Gastrocnemius medialis (tissue), 4 donors: ENCODE measurements around the gene VTI1A. TPM values are rescaled to one million over a fixed set of nuclear protein-coding genes. Genes with fewer than 3 reads are reported as not detected.

ENCODE experiments used
- ATAC-seq, 2 donors: fragments of 150-250 bp; one replicate each; pipeline ENCODE4 v1.9.1; 2016
- DNase-seq, 2 donors: peaks; one replicate each; pipeline ENCODE4 v3.0.0-alpha.2; 2019
- H3K27ac ChIP-seq, 4 donors: fragments of 200-600 bp; sonication (generic); 1 replicate in 1 of 4; 2 replicates in 3 of 4; pipeline ENCODE4 v1.5.1; 2016 to 2018; ENCODE audit warnings: mild to moderate bottlenecking in 2 of 4, moderate library complexity in 1 of 4
- H3K27me3 ChIP-seq, 3 donors: fragments of 200-600 bp; sonication (generic) in 2 of 3; 1 replicate in 1 of 3; 2 replicates in 2 of 3; pipeline versions ENCODE4 v1.5.1 to v1.6.0; 2016 to 2019; ENCODE audit warnings: mild to moderate bottlenecking in 1 of 3, moderate library complexity in 1 of 3
- H3K36me3 ChIP-seq, 2 donors: fragments of 200-600 bp; sonication (generic) in 1 of 2; one replicate each; pipeline ENCODE4 v1.5.1; 2017 to 2018
- H3K4me1 ChIP-seq, 2 donors: fragments of 200-600 bp; sonication (generic) in 1 of 2; one replicate each; pipeline ENCODE4 v1.5.1; 2016 to 2017; ENCODE audit warnings: mild to moderate bottlenecking in 2 of 2
- H3K4me3 ChIP-seq, 4 donors: fragments of 200-600 bp; sonication (generic) in 3 of 4; 1 replicate in 1 of 4; 2 replicates in 3 of 4; pipeline ENCODE4 v1.5.1; 2016 to 2019; ENCODE audit warnings: mild to moderate bottlenecking in 2 of 4
- H3K9me3 ChIP-seq, 3 donors: fragments of 200-600 bp; sonication (generic) in 2 of 3; 1 replicate in 1 of 3; 2 replicates in 2 of 3; pipeline ENCODE4 v1.5.1; 2016 to 2019
- POLR2A ChIP-seq, 2 donors: fragments of 450-650 bp; IDR thresholded peaks; one replicate each; pipeline ENCODE4 v1.6.1; 2017; ENCODE audit warnings: antibody characterized with exemption in 2 of 2, mild to moderate bottlenecking in 2 of 2, moderate library complexity in 2 of 2
- in situ Hi-C, 4 donors: fragments of 200-750 bp; cut with MboI; loops; one replicate each; pipeline versions ENCODE4 v1.15.0 to v1.8.0; 2017; ENCODE audit warnings: low sequenced_read_pairs in 4 of 4
- intact Hi-C: fragments of 100-400 bp; cut with DNase I; formaldehyde crosslinking; loops from one replicate; pipeline ENCODE4 v1.15.1; 2023; ENCODE audit warnings: low total_unique reads
- total RNA-seq, 4 donors: library from RNA; depleted of rRNA; stranded (reverse); fragments of >200 nt; gene quantifications; one replicate each; pipeline versions ENCODE4 v1.1.0 to v1.2.3, GENCODE V29; 2016
- TF ChIP-seq, protein P1 (sequence below), 5 experiments: fragments of 450-650 bp in 3 of 5; fragments of 200-600 bp in 2 of 5; sonication (generic) in 2 of 5; IDR thresholded peaks in 4 of 5; conservative IDR thresholded peaks in 1 of 5; 1 replicate in 4 of 5; 2 replicates in 1 of 5; pipeline ENCODE4 v1.5.1; 2016 to 2019; ENCODE audit warnings: antibody characterized with exemption in 5 of 5, mild to moderate bottlenecking in 3 of 5, moderate library complexity in 3 of 5

The VTI1A gene
- total RNA-seq, 4 donors from 2014 or later: 26.5 to 51.2 (median 30.6) TPM

DNA sequence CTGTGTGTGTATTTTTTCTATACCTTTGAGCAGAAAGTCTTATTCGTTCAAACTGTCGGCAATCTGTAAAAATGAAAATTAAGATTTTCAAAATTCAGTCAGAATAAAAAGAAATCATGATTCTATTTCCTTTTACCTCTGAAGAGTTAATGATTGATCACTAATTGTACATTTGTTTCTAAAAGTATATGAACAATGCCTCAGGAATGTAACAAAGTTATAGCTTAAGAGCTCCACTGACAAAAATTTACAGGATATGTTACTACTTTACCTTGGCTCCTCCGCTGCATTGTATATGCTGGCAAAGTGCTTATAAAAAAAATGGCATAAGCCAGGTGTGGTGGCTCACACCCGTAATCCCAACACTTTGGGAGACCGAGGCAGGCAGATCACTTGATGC is 225.7 kb downstream of the VTI1A start:
- H3K27me3 ChIP-seq: no peaks in the 10 kb centered on the region
- no peak for TF ChIP-seq POLR2A (IDR thresholded peaks at IDR 0.05)
- TF ChIP-seq, protein P1, sequence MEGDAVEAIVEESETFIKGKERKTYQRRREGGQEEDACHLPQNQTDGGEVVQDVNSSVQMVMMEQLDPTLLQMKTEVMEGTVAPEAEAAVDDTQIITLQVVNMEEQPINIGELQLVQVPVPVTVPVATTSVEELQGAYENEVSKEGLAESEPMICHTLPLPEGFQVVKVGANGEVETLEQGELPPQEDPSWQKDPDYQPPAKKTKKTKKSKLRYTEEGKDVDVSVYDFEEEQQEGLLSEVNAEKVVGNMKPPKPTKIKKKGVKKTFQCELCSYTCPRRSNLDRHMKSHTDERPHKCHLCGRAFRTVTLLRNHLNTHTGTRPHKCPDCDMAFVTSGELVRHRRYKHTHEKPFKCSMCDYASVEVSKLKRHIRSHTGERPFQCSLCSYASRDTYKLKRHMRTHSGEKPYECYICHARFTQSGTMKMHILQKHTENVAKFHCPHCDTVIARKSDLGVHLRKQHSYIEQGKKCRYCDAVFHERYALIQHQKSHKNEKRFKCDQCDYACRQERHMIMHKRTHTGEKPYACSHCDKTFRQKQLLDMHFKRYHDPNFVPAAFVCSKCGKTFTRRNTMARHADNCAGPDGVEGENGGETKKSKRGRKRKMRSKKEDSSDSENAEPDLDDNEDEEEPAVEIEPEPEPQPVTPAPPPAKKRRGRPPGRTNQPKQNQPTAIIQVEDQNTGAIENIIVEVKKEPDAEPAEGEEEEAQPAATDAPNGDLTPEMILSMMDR (IDR thresholded peaks at IDR 0.05 in 4 of 5, conservative IDR thresholded peaks at IDR 0.05 in 1 of 5): no peak
- intact Hi-C loops: no loop called here
- peaks cover 0 to 16% of the 10 kb centered on the region in 2 donors for H3K36me3 ChIP-seq
- no peak for DNase-seq
- H3K27ac ChIP-seq: no peak overlapping the region
- H3K4me1 ChIP-seq: no peaks in the 10 kb centered on the region
- H3K4me3 ChIP-seq: no peak overlapping the region
- no peaks in the 10 kb centered on the region for H3K9me3 ChIP-seq
- no peak for ATAC-seq
- in situ Hi-C loops: no loop called here

DNA sequence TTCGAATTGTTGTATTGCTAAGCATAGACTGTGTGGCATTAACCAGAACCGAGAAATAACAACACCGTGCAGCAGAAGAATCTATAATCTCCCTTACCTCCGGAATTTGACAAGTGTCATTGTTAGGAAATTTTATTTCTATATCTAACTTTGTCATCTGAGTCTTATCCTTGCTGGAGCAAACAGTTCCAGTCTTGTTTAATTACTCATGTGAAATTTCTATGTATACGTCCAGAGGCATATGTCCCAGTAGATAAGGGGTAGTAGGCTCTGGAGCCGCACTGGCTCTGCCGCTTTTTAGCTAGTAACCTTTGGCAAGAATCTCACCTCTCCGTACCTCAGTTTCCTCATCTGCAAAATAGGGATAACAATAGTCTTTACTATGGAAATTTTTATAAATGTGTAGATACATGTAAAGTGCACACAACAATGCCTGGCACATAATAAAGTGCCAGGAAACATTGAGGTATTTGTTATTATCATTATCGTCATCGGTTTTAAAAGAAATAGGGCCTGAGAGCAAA is 228.6 kb downstream of the VTI1A start:
- Histone ChIP-seq H3K4me1 (no peaks in the 10 kb centered on the region), H3K36me3 (peaks cover 0 to 2% of the 10 kb centered on the region in 2 donors), H3K9me3 (no peaks in the 10 kb centered on the region), H3K27ac (no peak overlapping the region), H3K27me3 (no peaks in the 10 kb centered on the region), H3K4me3 (no peak overlapping the region)
- in situ Hi-C loops (no loop called here), intact Hi-C loops (no loop called here)
- TF ChIP-seq POLR2A (IDR thresholded peaks at IDR 0.05): no peak
- TF ChIP-seq, protein P1 (IDR thresholded peaks at IDR 0.05 in 4 of 5, conservative IDR thresholded peaks at IDR 0.05 in 1 of 5): no peak
- DNase-seq: no peak
- ATAC-seq: no peak

DNA sequence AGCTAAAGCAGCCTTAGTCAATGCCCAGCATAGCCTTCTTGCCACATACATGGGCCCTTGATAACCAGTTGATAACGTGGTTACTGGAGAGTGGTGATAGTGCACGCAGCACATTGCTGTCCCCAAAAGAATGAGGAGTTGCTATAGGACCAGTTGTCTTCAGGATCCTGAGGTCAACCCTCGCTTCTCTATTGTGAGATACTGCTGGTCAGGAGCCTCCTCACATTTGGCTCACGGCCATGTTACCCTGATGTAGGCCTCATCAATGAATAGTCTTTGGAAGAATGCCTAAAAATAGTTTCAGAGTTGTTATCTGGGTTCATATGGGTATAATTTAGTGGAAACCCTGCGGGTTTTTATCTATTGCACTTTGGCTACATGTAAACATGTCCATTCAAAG is 230.7 kb downstream of the VTI1A start:
- TF ChIP-seq POLR2A (IDR thresholded peaks at IDR 0.05): no peak
- intact Hi-C loops (no loop called here), in situ Hi-C loops (no loop called here)
- Histone ChIP-seq H3K27me3 (no peaks in the 10 kb centered on the region), H3K4me3 (no peak overlapping the region), H3K9me3 (no peaks in the 10 kb centered on the region), H3K27ac (no peak overlapping the region), H3K4me1 (no peaks in the 10 kb centered on the region), H3K36me3 (no peaks in the 10 kb centered on the region)
- no peak for ATAC-seq
- no peak for DNase-seq

DNA sequence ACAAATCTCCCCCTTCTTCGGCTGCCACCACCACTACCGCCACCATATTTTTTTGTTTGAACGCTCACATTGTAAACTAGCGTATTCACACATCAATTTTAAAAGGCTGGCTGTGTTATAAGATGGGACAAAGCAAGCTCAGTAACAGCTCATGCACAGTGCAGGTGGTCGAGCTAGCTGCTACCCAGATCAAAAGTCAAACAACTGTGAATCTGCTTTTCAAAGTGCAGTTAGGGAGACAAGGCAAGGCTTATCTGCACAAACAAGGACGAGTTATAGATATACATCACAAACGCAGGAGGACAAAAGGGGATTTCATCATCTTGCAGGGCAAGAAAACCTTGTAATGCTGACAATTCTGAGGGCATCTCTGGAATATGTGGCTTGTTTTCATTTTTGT is 231.6 kb downstream of the VTI1A start:
- Histone ChIP-seq H3K36me3 (no peaks in the 10 kb centered on the region), H3K4me1 (no peaks in the 10 kb centered on the region), H3K27me3 (no peaks in the 10 kb centered on the region), H3K4me3 (no peak overlapping the region), H3K9me3 (no peaks in the 10 kb centered on the region), H3K27ac (no peak overlapping the region)
- in situ Hi-C loops: no loop called here
- DNase-seq (no peak), ATAC-seq (no peak)
- intact Hi-C loops: no loop called here
- no peak for TF ChIP-seq POLR2A (IDR thresholded peaks at IDR 0.05)
- TF ChIP-seq, protein P1 (IDR thresholded peaks at IDR 0.05 in 4 of 5, conservative IDR thresholded peaks at IDR 0.05 in 1 of 5): no peak

DNA sequence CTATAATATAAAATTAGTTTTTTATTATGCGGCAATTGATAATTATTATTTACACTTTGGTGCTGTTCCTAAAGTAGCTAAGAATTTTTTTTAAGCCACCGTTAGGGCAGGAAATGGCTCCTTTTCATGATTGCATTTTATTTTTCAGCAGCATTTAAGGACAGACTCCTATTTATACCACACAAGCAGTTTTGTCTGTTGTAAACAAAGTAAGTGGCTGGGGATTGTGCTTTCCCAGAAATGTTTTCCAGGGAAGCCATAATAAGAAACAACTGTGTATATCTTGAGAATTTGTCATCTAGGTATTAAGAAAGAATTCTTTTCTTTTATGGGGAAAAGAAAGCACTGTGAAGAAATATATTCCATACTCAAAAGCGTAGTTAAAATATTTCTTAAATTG is 232.0 kb downstream of the VTI1A start:
- no peak overlapping the region for H3K27ac ChIP-seq
- in situ Hi-C loops (no loop called here), intact Hi-C loops (no loop called here)

DNA sequence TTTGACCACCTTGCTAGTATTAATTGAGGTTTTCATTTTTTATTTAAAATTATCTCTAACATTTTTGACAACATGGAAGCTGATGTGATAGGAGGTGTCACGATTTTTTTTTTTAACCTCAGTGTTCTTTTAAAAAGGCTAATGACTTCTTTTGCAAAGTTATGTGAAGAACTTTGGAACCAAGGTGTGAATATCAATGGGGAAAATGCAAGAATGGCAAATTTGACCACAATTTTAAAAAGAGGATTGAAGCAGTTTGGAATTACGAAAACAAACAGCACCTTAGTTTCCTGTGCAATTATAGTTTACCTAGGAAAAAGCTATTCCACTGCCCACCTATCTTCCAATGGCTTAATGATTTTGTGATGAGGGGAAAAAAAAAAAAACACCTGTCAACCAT is 232.4 kb downstream of the VTI1A start:
- intact Hi-C loops: no loop called here
- DNase-seq: no peak
- no peak for ATAC-seq
- Histone ChIP-seq H3K4me1 (no peaks in the 10 kb centered on the region), H3K27me3 (no peaks in the 10 kb centered on the region), H3K4me3 (no peak overlapping the region), H3K27ac (no peak overlapping the region), H3K9me3 (no peaks in the 10 kb centered on the region), H3K36me3 (no peaks in the 10 kb centered on the region)
- TF ChIP-seq, protein P1 (IDR thresholded peaks at IDR 0.05 in 4 of 5, conservative IDR thresholded peaks at IDR 0.05 in 1 of 5): no peak
- in situ Hi-C loops: no loop called here

More for the DNA sequence above, 232.0 kb downstream of the VTI1A start:
- Histone ChIP-seq H3K27me3 (no peaks in the 10 kb centered on the region), H3K9me3 (no peaks in the 10 kb centered on the region), H3K4me1 (no peaks in the 10 kb centered on the region), H3K4me3 (no peak overlapping the region), H3K36me3 (no peaks in the 10 kb centered on the region)
- DNase-seq: no peak
- TF ChIP-seq POLR2A (IDR thresholded peaks at IDR 0.05): no peak
- no peak for ATAC-seq
